ENCODE results near the gene TNNI3. TPM values are rescaled to one million over a fixed set of nuclear protein-coding genes. Genes with fewer than 3 reads are reported as not detected.
A peak's percentile ranks its signal among the peaks of the same experiment; 100 is the strongest.
"Not testable (repeated sequence)": the region's sequence is repeated elsewhere in the genome, so short reads cannot be mapped to it uniquely, and the experiment has no call there.

The TNNI3 gene
- total RNA-seq, 1 donor from 2014 or later, result not detected

DNA sequence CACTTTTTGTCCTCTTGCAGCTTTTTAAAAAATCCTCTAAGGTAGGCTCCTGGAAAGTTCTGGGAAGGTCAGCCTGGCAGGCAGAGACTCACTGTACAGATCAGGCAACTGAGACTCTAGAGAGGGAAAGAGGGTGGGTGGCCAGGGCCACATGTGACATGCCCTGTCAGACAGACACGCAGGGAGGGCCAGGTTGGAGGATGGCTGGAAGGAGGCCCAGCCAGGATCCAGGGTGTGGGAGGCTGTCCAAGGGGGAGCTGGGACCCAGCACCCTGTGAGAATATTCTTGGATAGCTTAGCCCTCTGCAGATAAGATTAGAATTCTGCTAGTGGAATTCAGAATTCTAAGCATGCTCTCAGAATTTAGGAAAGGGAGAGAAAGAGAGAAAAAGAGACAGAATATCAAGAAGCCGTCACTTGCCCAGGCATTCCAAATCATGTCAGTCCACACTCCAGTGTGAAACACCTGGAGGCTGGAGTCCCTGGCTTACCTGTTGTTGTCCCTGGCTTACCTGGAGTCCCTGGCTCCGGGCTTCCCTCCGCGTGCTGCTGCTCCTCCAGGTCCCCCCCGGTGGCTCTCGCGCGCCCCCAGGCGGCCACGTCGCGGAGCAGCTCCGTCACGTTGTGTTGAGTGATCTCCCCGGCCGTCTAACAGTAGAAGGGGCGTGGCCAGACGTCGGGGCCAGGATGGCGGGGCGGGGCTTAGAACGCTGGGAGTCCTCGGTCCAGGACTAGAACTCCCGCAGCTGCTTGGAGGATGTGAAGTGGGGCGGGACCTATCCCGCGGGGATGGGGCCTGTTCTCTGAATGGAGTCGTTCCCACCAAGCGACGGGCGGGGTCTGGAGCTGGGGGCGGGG is 2.8 kb upstream of the TNNI3 start:
- H3K4me1 Mint-ChIP-seq (ENCODE audit: unreplicated experiment), result no peaks in the 10 kb centered on the region
- TF ChIP-seq, protein P1, sequence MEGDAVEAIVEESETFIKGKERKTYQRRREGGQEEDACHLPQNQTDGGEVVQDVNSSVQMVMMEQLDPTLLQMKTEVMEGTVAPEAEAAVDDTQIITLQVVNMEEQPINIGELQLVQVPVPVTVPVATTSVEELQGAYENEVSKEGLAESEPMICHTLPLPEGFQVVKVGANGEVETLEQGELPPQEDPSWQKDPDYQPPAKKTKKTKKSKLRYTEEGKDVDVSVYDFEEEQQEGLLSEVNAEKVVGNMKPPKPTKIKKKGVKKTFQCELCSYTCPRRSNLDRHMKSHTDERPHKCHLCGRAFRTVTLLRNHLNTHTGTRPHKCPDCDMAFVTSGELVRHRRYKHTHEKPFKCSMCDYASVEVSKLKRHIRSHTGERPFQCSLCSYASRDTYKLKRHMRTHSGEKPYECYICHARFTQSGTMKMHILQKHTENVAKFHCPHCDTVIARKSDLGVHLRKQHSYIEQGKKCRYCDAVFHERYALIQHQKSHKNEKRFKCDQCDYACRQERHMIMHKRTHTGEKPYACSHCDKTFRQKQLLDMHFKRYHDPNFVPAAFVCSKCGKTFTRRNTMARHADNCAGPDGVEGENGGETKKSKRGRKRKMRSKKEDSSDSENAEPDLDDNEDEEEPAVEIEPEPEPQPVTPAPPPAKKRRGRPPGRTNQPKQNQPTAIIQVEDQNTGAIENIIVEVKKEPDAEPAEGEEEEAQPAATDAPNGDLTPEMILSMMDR (IDR thresholded peaks at IDR 0.05; ENCODE audit: unreplicated experiment), result peak; percentile 85
- H3K27me3 Mint-ChIP-seq (ENCODE audit: unreplicated experiment), result peaks cover 10% of the 10 kb centered on the region
- H3K9me3 Mint-ChIP-seq (ENCODE audit: unreplicated experiment), result no peaks in the 10 kb centered on the region
- peak overlapping the region; percentile 37 for H3K4me3 Mint-ChIP-seq (ENCODE audit: unreplicated experiment)
- DNase-seq (ENCODE audit: low spot score), result peak; percentile 95
- H3K27ac Mint-ChIP-seq (ENCODE audit: unreplicated experiment), result no peak overlapping the region
- H3K36me3 Mint-ChIP-seq (ENCODE audit: low read depth, unreplicated experiment), result no peaks in the 10 kb centered on the region

GRCh38 chr19:55158848-55159749 is 1.6 kb upstream of the TNNI3 start:
- Mint-ChIP-seq H3K4me1 (ENCODE audit: unreplicated experiment) (peaks cover 4% of the 10 kb centered on the region), H3K36me3 (ENCODE audit: low read depth, unreplicated experiment) (peaks cover 6% of the 10 kb centered on the region), H3K4me3 (ENCODE audit: unreplicated experiment) (no peak overlapping the region), H3K9me3 (ENCODE audit: unreplicated experiment) (no peaks in the 10 kb centered on the region), H3K27ac (ENCODE audit: unreplicated experiment) (no peak overlapping the region), H3K27me3 (ENCODE audit: unreplicated experiment) (peaks cover 10% of the 10 kb centered on the region)
- no peak for DNase-seq (ENCODE audit: low spot score)
- TF ChIP-seq, protein P1 (IDR thresholded peaks at IDR 0.05; ENCODE audit: unreplicated experiment), result no peak

DNA sequence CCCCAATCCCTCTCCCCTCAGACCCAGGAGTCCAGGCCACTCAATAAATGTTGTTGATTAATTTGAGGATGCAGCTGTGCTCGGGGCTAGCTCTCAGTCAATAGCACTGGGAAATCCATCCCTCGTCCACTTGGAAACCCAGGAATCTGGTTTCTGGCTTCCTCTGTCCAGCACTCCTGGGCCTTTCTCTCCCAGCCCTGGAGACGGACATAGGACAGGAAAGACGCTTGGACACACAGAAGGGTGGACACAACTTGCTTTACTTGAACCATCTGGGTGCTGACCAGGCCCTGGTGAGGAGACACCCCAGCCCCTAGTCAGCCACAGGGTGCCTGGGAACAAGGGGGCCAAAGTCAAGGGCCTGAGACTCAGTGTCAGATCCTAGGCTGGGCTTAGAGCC is 891 bp upstream of the TNNI3 start:
- H3K36me3 Mint-ChIP-seq (ENCODE audit: low read depth, unreplicated experiment), result peaks cover 11% of the 10 kb centered on the region
- H3K27ac Mint-ChIP-seq (ENCODE audit: unreplicated experiment), result no peak overlapping the region
- no peak for DNase-seq (ENCODE audit: low spot score)
- H3K4me3 Mint-ChIP-seq (ENCODE audit: unreplicated experiment), result no peak overlapping the region
- peaks cover 9% of the 10 kb centered on the region for H3K4me1 Mint-ChIP-seq (ENCODE audit: unreplicated experiment)
- TF ChIP-seq, protein P1 (IDR thresholded peaks at IDR 0.05; ENCODE audit: unreplicated experiment), result no peak
- H3K9me3 Mint-ChIP-seq (ENCODE audit: unreplicated experiment), result no peaks in the 10 kb centered on the region
- H3K27me3 Mint-ChIP-seq (ENCODE audit: unreplicated experiment), result peaks cover 14% of the 10 kb centered on the region

- H3K4me3 Mint-ChIP-seq (ENCODE audit: unreplicated experiment), result no peak overlapping the region
- peaks cover 7% of the 10 kb centered on the region for H3K9me3 Mint-ChIP-seq (ENCODE audit: unreplicated experiment)
- H3K27ac Mint-ChIP-seq (ENCODE audit: unreplicated experiment), result no peak overlapping the region
- H3K4me1 Mint-ChIP-seq (ENCODE audit: unreplicated experiment), result peaks cover 14% of the 10 kb centered on the region
- H3K36me3 Mint-ChIP-seq (ENCODE audit: low read depth, unreplicated experiment), result peaks cover 16% of the 10 kb centered on the region
- H3K27me3 Mint-ChIP-seq (ENCODE audit: unreplicated experiment), result peaks cover 18% of the 10 kb centered on the region
- peak; percentile 33 for DNase-seq (ENCODE audit: low spot score)
- TF ChIP-seq, protein P1 (IDR thresholded peaks at IDR 0.05; ENCODE audit: unreplicated experiment), result no peak
Observed at GRCh38 chr19:55156202-55157063, 1.1 kb downstream of the TNNI3 start.

DNA sequence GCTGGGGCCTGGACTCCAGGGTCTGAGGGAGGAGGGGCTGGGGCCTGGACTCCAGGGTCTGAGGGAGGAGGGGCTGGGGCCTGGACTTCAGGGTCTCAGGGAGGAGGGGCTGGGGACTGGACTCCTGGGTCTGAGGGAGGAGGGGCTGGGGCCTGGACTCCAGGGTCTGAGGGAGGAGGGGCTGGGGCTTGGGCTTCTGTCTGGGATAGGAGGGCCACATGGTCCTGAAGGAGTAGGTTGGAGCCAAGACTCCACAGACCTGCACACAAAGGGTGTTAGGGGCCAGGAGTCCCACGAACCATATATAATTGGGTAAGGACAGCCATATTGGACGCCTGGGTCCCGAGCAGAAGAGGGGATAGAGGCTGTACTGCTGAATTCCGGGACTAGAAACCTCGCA is 1.7 kb downstream of the TNNI3 start:
- H3K27ac Mint-ChIP-seq (ENCODE audit: unreplicated experiment); H3K4me3 Mint-ChIP-seq (ENCODE audit: unreplicated experiment); DNase-seq (ENCODE audit: low spot score); H3K9me3 Mint-ChIP-seq (ENCODE audit: unreplicated experiment): not testable (repeated sequence)
- peaks cover 14% of the 10 kb centered on the region for H3K4me1 Mint-ChIP-seq (ENCODE audit: unreplicated experiment)
- peaks cover 20% of the 10 kb centered on the region for H3K27me3 Mint-ChIP-seq (ENCODE audit: unreplicated experiment)
- H3K36me3 Mint-ChIP-seq (ENCODE audit: low read depth, unreplicated experiment), result peaks cover 16% of the 10 kb centered on the region

Data from endothelial cell (in vitro differentiated cells).